PC-3 (cell line): ENCODE data around the gene HMG20A.

Experiments used
- EZH2 ChIP-seq: fragments of 300-600 bp; sonication (generic); IDR thresholded peaks from one replicate; pipeline ENCODE4 v1.6.1; 2017; ENCODE audit warnings: antibody characterized with exemption, mild to moderate bottlenecking, low read length; ENCODE audit not compliant: unreplicated experiment
- EZH2phosphoT487 ChIP-seq: fragments of 300-600 bp; sonication (generic); IDR thresholded peaks from 2 replicates; pipeline ENCODE4 v1.6.1; 2018; ENCODE audit warnings: mild to moderate bottlenecking, antibody characterized with exemption, low read length, borderline replicate concordance
- TF ChIP-seq, protein P1 (sequence below): fragments of 300-600 bp; sonication (generic); conservative IDR thresholded peaks from 2 replicates; pipeline ENCODE4 v1.5.1; 2017; ENCODE audit warnings: antibody characterized with exemption, low read depth, mild to moderate bottlenecking, low read length

DNA sequence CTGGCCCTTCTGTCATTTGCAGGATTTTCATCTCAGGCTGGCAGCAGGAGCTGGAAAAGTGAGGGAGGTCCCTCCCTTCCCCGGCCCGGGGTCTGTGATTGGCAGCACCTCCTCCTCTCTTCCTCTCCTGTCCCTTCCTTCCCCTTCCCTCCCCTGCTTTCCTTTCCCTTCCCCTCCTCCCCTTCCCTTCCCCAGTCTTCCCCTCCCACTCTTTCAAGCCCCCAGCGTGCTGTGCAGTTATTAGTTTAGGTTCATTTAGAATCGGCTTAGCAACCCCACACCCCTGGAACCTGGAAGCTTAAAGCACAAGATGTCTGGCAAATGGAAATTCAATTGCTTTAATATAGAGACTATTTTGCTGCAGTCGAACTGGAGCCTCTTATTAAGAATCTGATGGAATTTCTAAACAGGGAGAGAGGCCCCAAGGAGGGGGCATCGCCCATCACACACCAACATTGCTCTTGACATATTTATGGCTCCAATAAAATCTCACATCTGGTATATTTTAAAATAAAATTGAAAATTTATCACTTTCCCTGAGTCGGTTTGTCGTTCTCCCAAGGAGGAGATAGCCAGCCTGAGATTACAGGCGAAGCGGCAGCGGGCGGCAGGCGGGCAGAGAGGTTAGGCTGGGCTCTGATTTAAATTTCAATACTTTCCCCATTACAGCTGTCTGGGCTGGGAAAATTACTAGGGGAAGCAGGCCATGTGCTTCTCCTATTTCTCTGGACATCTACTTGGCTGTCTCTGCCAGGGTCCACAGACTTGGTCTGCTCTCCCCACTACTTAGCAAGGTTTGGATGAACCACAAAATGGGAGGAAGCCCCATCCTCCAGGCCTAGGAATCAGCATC is 113.1 kb downstream of the HMG20A start:
- TF ChIP-seq, protein P1, sequence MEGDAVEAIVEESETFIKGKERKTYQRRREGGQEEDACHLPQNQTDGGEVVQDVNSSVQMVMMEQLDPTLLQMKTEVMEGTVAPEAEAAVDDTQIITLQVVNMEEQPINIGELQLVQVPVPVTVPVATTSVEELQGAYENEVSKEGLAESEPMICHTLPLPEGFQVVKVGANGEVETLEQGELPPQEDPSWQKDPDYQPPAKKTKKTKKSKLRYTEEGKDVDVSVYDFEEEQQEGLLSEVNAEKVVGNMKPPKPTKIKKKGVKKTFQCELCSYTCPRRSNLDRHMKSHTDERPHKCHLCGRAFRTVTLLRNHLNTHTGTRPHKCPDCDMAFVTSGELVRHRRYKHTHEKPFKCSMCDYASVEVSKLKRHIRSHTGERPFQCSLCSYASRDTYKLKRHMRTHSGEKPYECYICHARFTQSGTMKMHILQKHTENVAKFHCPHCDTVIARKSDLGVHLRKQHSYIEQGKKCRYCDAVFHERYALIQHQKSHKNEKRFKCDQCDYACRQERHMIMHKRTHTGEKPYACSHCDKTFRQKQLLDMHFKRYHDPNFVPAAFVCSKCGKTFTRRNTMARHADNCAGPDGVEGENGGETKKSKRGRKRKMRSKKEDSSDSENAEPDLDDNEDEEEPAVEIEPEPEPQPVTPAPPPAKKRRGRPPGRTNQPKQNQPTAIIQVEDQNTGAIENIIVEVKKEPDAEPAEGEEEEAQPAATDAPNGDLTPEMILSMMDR: no peak
- no peak for TF ChIP-seq EZH2
- TF ChIP-seq EZH2phosphoT487: no peak
